Measurements from ENCODE around the gene EMD.

The EMD gene

DNA sequence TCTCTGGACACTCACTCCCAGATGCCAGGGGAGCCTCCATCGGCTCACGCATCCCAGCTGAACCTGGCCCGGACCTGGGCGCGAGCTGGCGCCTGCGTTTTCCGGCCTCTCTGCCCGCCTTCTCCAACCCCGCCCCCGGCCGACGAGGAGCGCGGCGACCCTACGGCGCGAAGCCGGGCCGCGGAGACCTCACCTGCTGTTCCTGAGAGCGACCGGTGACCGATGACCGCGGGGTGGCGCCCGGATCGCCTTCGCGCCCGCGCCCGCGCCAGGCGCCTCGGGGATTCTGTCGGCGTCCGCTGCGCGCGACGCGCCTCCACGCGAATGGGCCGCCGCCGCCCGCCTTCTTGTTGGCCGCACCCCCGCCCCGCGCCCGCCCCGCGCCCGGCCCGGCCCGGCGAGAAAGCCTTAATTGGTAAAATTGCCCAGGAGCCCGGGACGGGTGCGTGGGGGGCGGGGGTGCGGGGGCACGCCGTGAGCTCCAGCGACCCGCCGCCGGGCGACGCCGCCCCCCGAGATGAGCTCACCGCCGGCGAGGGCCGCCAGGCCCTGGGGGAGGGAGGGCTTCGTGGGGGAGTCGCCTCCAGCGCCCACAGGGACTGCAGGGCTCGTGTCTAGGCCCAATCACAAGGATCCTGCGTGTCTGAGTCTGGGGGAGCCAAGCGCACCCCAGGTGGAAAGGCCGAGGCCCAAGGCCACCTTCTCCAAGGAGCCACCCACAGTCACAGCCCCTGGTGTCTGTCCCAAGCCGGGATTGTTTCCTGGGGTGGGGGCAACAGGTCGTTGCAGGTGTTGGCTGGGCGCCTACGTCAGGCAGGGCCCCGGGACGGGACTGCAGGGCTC lies 4.6 kb upstream of the EMD start, which contains the start of gene FLNA:
Gene FLNA, minus strand, starts transcription at position 322 of the 843 bp plus-strand sequence. CDS start 3,389 bp downstream, outside the sequence.
- no peak for TF ChIP-seq CTCF (IDR thresholded peaks at IDR 0.05; ENCODE audit: low read depth, low read length)
- no peak for DNase-seq (ENCODE audit: extremely low read depth, low read depth)

DNA sequence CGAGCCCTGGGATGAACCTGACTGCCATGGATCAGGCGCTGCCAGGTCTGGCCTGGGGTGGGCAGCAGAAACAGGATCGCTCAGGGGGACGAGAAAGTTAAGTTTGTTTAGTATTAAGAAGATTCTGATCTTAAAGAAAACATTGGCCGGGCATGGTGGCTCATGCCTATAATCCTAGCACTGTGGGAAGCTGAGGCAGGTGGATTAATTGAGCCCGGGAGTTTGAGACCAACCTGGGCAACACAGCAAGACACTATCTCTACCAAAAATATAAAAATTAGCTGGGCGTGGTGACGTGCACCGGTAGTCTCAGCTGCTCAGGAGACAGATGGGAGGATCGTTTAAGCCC lies 4.0 kb upstream of the EMD start:
- DNase-seq (ENCODE audit: extremely low read depth, low read depth), result no peak
- no peak for TF ChIP-seq CTCF (IDR thresholded peaks at IDR 0.05; ENCODE audit: low read depth, low read length)

DNA sequence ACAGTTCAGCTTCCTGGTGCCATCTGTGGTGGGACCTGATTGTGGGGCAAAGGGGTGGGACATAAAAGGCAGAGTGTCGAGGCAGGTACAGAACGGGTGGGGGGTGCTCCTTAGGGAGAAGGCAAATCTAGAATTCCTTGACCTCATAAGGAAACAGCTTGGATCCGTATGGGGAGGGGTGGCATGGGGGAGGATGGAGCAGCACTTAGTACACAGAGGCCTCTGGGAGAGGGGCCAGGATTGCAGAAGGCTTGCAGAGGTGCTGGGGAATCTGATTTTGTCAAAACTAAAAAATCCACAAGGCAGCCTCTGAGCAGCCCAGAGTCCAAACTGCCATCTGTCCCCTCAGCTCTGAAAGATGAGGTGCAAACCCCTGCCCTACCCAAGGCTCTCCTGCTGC lies 2.3 kb upstream of the EMD start:
- no peak for TF ChIP-seq CTCF (IDR thresholded peaks at IDR 0.05; ENCODE audit: low read depth, low read length)
- no peak for DNase-seq (ENCODE audit: extremely low read depth, low read depth)

DNA sequence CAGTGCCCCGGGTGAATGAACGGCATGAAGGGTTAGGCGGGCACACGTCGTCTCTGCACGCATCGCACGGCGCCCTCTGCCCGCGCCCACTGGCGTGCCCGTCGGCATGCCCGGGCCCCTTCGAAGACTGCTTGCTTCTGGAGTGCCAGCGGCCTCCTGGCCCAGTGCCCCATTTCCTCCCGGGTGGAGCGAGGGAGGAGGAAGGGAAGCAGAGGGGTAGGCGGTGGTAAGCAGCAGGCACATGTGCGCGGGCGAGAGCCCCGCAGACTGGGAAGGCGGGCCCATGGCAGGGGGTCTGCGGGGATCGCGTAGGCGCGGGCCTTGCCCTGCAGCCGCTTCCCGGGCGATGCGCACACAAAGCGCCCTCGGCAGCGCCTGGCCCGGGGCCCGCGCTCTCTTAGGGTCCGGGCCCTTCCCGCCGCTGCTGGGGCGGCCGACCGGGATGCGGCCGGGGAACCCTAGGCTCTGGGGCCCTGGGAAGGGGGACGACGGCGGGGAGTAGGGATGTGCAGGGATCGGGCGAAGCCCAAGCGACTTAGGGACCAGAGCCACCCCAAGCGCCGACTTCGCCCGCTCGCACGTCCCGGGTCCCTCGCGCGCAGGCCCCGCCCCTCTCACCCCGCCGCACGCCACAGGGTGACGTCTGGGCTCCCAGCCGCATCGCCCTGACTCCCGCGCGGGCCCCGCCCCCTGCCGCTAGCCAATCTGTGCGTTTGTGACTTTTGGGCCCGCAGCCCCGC lies 866 bp upstream of the EMD start:
- no peak for DNase-seq (ENCODE audit: extremely low read depth, low read depth)
- no peak for TF ChIP-seq CTCF (IDR thresholded peaks at IDR 0.05; ENCODE audit: low read depth, low read length)

GRCh38 chrX:154379569-154379951 lies 465 bp downstream of the EMD start:
- DNase-seq (ENCODE audit: extremely low read depth, low read depth), result no peak
- TF ChIP-seq CTCF (IDR thresholded peaks at IDR 0.05; ENCODE audit: low read depth, low read length), result no peak

GRCh38 chrX:154380153-154380552 lies 1.1 kb downstream of the EMD start:
- no peak for TF ChIP-seq CTCF (IDR thresholded peaks at IDR 0.05; ENCODE audit: low read depth, low read length)
- DNase-seq (ENCODE audit: extremely low read depth, low read depth), result no peak

DNA sequence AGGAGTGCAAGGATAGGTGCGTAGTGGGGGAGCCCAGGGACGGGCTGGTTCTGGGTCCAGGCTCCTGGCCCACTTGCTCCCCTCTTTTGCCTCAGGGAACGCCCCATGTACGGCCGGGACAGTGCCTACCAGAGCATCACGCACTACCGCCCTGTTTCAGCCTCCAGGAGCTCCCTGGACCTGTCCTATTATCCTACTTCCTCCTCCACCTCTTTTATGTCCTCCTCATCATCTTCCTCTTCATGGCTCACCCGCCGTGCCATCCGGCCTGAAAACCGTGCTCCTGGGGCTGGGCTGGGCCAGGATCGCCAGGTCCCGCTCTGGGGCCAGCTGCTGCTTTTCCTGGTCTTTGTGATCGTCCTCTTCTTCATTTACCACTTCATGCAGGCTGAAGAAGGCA lies 1.7 kb downstream of the EMD start:
- no peak for DNase-seq (ENCODE audit: extremely low read depth, low read depth)
- TF ChIP-seq CTCF (IDR thresholded peaks at IDR 0.05; ENCODE audit: low read depth, low read length), result no peak

Measured in AG09319 (cell line).